ENCODE results near the gene DNAI7.

DNAI7 gene, protein sequence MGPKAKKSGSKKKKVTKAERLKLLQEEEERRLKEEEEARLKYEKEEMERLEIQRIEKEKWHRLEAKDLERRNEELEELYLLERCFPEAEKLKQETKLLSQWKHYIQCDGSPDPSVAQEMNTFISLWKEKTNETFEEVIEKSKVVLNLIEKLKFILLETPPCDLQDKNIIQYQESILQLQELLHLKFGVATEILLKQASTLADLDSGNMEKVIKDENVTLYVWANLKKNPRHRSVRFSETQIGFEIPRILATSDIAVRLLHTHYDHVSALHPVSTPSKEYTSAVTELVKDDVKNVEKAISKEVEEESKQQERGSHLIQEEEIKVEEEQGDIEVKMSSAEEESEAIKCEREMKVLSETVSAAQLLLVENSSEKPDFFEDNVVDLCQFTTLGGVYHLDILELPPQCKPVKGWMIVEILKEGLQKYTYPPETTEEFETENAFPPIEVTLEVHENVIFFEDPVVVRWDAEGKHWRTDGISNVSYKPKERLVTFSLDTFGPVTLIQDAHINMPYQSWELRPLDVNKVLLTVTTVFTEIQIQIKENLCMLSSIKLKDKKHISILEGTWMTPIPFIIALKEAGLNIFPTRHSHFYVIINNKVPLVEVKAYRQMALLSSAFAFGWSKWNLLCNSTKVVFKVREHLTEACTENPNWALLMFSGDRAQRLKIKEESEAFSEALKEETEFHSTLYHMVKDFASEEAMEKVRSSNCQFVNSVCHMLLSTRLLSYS

DNA sequence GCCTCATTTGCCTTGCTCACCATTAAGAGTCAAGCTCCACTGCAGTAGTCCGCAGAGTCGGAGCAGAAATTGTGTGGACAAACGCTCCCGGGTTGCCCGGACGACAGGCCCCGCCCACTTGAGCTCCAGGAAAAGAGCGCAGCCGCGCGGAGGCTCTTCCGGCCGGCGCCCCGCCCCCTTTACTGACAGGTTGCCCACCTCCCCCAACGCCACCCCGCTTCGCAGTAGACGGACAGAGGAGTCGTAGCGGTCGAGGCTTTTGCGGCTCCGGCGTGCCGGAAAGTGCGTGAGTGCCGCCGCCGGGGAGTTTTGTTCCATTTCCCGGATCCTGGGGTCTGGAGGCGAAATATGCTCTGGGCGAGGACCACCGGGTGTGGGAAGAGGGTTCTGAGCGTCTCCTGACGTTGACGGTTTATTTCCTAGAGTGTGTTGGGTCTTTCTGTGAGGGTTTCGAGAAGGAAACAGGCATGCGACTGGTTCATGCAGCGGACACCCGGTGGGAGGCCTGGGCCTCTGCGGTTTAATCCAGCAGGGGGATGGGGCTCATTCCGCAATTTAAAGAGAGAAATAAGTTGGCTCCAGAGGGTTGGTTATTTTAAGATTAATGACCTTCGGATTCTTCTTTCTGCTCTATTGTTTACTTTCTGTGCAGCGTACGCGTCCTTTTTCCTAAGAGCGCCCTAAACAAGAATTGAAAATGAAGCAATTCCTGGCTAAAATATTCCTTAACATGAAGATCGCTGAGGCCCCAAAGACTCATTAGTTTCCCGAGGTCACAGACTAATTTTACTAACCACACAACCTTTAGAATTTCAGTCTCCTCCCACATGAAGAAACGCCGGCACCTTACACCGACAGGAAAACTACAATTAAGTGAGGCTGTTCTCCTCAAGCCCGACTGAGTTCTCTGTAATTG is at the start of gene DNAI7, which contains the start of gene ETFRF1:
TSS of gene DNAI7 (minus strand) at position 105 of the 916 bp plus-strand sequence. CDS start at position 23, 82 bp downstream.
TSS of gene ETFRF1 (plus strand) at position 182 of the 916 bp plus-strand sequence. CDS start 8,720 bp downstream, outside the sequence.
- peak; percentile 98 for DNase-seq

DNA sequence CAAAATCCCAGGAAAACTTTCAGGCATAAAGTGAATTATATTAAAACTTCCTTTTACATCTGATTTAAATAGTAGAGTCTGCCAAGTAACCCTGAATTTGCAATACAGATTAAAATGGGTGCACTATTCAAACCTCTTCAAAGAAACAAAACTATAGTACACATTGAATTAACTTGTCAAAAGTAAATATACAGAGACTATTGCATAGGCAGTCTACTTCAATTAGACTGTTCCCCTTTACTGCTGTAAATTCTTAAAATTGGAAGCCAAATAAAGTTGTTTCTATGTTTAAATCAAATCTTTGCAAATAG is 48.7 kb upstream of the DNAI7 start:
- no peak for DNase-seq

DNA sequence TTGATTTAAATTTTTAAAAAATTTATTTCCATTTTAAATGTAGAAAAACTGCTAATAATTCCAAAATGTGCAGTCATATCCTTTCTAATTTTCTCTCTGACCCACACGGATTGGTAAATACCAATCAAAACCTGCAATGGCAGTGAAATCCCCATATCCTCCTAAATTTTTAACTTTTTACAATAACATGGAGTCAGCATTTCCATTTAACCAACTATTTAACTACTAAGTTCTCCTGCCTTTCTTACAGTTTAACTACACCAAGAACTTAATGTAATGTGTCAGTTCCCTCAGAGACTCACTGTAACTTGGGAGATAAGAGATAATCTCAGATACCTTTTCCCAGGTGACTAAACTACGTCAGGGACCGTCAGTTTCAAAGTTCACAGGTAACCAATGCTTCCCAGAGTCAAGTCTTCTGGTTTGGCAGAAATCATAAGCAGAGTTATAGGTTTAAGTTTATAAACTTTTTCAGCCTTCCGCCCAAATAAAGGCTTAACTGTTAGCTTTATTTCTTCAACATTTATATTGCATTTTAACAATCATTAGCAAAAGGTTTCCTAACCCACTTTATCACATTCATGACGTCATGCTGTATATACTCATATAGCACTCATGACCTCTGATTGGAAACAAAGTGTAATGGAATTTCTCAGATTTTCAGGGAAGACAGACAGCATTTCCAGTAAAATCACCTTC is 48.2 kb upstream of the DNAI7 start:
- DNase-seq = no peak

DNA sequence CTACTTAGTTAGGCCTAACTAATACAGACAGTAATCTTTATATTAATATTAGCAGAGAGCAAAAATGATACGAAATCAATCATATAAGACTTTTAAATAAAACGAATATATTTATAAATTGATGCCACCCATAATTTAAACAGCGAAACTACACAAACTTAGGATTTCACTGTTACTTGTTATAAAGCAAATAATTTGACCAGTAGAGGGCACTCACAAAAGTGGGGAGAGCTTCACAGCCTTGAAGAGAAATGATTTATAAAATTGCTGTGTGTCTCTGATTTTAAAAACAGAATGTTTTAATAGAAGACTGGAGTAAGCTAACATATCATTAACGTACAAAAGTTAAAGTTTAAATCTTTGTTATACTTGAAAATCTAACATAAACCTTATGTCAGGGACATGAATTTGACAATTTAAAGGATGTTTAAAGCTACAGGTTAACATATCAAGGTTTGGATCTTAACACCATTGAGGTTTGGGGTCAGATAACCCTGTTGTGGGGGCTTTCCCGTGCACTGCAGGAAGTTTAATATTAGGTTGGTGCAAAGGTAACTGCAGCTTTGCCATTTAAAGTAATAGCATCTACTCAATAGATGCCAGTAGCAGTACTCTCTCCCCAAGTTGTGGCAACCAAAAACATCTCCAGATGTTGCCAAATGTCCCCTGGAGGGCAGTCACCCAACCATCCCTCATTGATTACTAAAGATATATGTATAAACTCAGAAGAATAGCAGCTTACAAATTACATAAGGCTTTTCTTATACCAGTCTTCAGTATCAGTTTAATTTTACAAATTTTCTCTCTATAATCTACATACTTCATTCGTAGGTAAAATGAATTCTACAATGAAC is 46.4 kb upstream of the DNAI7 start:
- DNase-seq = no peak

DNA sequence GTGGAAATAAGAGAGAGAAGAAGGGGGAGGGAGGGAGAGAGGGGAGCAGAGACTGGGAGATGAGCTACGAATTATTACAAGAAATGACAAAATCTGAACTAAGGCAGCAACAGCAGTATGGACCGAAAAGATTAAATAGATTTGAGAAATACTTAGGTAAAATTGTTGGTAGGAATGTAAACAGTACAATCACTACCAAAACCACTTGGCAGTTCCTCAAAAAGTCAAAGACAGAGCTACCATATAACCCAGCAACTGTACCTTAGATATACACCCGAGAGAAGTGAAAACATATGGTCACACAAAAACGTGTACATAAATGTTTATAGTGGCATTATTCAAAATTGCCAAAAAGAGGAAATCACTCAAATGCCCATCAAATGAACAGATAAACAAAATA is 41.7 kb upstream of the DNAI7 start:
- DNase-seq = no peak

DNA sequence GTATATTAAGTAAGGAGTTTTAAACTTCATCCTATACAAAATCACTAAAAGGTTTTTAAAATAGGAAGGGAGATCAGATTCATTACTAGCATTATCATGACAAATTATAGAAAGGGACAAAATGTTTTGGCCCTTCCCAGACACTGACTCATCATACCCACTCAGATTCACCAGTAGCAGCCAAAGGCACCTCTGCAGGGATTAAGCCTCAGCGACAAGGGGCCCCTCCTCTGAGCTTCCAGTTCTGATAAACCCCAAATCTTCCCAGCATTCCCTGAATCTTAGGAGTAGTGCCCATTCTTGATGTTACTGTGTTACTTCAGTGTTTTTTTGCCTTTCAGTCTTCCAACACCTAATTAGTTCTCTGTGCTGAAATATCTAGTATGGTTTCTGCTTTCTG is 41.2 kb upstream of the DNAI7 start:
- no peak for DNase-seq

DNA sequence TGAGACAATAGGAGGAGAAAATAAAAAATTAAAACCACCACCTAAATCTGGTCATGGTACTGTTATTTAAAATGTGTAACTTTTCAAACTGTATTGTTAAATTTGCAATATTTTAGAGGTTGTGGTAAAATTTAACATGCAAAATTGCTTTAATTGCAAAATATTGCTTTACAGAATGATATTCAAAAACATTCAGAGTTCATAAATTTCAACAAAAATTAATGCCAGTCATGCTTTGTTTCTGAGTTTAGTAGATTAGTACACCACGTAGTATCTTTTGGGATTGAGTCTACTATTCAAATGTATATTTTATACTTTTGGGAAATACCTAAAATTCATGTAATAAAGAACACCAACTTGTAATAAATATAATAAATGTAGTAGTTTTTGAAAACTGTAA is 18.4 kb upstream of the DNAI7 start:
- no peak for DNase-seq

DNA sequence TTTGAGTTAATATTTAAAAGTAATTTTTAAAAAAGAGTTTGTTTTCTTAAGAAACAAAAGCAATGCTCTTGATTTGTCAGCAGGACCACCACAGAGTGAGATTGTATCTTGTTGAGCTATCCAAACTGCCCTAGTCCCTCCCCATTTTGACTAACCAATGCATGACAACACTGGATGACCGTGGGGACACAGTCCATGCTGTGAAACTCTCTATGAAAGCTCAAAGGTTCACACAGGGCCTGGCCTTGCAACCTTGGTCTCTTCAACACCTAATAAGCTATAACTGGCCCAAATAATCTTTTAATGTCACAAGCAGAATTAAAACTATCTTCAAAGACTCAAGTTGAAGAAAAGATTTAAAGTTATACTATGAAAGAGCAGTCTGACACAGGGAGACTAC is 13.6 kb upstream of the DNAI7 start:
- DNase-seq = no peak

DNA sequence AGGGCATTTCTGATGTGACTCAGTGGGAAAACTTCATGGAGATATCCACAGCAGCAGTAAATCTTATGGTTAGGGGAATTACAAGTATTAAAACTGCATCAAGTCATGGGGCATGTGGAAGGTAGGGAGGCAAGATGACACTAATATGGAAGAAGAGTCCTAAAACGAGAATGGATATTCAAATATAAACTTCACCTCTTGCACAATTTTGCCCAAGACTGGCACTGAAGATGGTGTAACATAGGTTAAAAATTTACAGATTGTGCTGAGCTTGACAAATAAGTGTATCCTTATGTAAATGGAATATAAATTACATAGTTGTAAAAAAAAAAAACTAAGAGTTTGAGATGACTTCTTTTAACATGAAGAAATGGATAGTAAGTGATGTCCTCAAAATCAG is 12.9 kb upstream of the DNAI7 start:
- no peak for DNase-seq

DNA sequence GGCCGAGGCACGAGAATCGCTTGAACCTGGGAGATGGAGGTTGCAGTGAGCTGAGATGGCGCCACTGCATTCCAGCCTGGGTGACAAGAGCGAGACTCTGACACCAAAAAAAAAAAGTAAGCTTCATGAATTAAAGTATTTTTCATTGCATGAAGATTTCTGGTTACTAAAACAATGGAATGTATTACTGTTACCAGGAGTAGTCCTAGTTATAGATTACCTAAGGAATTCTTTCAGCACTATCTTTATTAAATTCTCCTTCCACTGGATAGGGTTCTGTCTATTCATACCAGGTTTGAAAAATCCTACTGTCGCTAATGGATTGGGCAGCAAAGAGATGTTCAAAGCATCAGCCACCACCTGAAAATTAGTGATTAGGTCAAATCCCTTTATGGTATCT is 12.5 kb upstream of the DNAI7 start:
- DNase-seq = no peak

DNA sequence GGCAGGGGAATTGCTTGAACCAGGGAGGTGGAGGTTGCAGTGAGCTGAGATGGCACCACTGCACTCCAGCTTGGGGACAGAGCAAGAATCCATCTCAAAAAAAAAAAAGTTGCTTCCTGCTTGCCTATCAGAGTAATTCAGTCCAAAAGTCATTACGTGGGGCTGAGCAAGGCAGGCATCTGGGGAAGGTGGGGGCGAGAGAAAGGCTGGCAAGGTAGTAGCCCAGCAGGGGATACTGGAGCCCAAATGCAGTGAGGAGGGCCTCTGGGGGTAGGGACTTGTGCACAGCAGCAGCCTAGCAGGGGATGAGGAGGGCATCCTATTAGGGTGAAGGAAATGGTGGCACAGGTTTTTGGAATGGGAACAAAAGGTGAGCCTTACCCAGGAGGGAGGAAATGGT is 7.2 kb upstream of the DNAI7 start:
- DNase-seq = no peak

DNA sequence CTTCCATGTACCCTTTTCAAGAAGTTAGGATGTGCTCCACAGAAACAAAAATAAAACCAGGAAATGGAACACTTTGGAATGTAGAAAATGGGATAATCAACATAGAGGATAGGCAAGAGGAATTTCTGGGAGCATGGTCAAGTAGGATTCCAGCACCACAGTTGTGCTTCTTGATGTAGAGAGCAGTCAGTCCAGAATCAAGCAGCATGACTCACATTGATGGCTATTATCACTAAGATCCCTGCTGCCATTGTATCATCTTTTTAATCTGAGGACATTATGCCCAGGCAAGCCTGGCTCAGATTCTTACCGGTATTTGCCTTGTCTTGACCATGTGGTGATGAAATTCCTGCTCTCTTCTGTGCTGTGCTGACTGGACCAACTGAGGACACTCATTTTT is 5.7 kb upstream of the DNAI7 start:
- DNase-seq = no peak

DNA sequence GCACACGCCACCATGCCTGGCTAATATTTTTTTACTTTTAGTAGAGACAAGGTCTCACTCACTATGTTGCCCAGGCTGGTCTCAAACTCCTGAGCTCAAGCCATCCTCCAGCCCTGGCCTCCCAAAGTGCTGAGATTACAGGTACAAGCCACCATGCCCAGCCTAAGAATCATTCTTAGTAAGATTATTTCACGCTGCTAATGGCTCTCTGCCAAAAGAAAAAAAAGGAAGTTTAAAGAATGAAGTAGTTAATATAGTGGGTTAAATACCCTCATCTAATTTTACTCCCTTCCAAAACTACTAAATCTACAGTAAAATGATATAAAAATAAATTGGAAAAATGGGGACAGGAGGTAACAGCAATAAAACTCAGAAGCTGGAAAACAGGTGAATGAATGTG is 2.6 kb upstream of the DNAI7 start:
- DNase-seq = no peak

DNA sequence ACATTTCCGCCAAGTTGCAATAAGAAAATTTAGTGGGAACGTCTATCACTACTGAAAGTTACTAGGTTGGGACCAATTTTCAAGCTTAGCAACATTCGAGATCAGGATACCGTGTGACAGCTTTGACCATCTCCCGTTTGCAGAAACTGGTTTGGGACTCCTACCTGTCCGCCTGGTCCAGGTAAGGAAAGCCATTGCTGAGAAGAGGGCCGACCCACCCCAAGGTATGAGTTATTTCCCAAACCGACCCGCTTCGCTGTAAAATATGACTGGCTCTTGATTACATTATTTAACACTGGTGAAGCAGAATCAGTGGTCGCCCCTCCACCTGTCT is 271 bp downstream of the DNAI7 start:
- DNase-seq = no peak

DNA sequence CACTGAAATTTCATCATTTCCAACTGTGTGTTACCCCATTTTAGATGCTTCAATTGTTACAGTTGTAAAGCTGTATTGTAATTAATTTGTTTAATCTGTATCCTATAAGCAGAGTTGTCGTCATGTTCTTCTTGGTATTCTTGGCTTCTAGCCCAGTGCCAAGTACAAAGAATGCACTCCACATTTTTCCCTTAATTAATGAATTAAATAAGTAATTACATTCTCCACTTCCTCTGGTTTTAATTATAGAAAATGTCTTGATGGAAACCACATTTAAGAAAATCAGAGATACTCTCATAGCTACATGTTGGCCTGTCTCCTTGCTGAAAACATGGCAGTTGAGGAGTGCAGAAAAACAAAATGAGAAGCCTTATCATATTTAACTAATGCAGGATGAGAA is 746 bp downstream of the DNAI7 start:
- no peak for DNase-seq

DNA sequence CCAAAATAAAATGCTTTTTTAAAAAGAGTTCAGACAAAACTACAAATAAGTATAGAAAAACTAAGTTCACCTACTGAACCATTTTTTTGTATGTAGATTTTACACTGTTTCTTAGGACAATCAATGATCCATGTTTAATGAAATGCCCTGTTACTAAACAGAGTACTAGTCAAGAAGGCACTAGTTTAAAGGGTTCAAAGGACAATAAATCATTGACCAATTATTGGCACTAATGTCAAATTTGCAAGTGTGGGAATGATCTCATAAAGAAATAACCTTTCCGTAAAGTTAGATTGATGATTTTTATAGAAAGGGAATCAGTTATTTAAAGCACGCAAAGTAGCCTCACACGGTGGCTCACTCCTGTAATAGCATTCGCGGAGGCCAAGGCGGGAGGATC is 4.2 kb downstream of the DNAI7 start:
- DNase-seq = no peak

DNA sequence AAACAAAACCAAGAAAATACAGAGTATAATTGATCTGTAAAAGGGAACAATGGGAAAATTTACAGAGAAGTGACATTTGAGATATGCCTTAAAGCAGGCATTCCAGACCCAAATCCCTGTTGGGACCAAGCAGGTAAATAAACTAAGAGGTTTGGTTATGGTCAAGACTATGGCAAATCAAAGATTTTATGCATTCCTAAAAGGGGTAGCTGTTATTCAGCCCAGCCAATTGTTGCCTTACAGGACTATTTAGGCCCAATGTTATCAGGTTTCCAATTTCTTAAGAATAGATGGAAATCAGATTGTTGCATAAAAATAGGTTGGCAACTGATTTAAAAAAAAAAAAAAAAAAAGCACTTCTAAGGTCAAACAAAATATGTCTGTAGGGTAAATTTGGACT is 5.3 kb downstream of the DNAI7 start:
- DNase-seq = no peak

DNA sequence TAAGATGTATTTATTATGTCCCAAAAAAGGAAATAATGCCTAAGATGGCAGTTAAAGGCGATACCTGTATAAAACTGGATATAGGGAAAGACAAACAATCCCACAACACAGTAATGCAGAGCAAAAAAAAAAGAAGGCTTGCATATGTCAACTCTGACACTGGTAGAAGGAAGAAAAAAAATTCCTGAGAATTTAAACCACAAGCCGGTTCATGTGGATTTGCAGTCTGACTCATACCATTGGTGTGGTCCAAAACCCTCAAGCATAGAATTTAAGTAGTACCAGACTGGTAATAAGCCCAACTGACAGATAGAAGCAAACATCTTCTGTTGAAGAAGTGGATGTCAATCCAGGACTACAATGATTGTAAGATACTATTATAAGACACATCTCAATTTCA is 7.2 kb downstream of the DNAI7 start:
- no peak for DNase-seq

DNA sequence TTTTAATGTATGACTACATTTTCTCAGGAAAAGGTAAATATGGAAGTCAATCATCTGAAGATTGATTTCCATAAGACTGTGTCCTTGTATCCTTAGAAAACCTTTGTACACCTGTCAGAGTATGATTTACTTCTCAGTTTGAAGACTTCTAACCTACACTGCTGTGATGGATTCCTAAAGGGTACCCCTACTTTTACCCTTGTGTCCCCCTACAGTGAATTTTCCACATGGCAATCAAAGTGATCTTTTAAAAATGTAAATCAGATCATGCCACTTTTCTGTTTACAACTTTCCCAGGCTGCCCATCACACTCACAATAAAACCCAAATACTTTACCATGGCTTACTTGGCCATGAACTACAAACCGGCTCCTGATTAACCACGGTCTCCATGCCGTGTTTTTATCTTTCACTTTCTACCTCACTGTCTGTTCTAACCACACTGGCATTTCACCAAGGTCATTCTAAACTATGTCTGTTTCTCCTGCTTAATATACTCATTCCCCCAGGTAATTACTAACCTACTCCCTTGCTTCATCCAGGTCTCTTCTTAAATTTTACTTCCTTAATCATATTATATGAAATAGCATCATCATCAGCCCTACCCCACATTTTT is 8.1 kb downstream of the DNAI7 start:
- no peak for DNase-seq

DNA sequence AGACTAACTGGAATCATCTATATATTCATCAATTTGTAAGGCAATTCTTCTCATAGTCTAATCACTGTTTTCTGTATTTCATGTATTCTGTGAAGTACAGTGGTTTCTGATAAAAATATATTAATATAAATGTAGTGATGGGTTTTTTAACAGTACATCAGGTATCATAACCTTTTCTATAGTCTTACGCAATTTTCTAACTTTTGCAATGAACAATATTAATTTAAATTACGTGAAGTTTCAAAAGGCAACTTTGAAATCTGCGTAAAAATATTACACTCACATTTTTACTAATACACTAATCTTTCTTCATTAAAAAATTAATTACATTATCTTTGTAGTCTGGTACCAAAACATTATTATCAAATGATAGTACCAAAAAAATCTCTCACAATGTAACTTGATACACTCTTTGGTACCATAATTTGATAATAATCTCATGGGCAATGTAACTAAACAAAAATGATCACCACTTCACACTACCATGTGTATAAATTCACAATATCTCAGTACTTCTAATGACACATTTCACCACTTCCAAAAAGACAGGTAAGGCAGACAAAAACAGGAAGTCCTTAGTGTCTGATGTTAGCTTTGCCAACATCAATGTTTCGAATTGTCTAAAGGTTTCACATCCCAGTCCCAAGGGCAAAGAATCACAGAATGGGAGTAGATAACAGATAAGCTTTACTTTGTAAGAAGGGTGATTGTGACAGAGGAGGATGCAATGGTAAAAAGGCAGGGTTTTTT is 8.7 kb downstream of the DNAI7 start:
- DNase-seq = no peak

DNA sequence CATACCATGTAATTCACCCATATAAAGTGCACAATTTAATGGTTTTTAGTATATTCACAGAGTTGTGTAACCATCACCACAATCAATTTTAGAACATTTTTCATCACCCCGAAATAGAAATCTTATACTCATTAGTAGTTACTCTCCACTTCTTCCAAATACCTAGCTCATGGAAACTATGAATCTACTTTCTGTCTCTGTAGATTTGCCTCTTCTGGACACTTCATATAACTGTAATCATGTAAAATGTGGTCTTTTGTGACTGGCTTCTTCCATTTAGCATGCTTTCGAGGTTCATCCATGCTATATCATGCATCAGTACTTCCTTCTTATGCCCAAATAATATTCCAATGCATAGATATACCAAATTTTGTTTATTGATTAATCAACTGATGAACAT is 10.8 kb downstream of the DNAI7 start:
- no peak for DNase-seq

Data from T1000 (cell line).